Neural cell (in vitro differentiated cells): ENCODE data around the gene CHD1. TPM values are rescaled to one million over a fixed set of nuclear protein-coding genes. Genes with fewer than 3 reads are reported as not detected.

Experiments
- H2AFZ ChIP-seq: fragments of 200-600, 300-800 bp; sonication (generic), shearing (Covaris generic); 2 replicates; pipeline ENCODE4 v1.6.0; 2014; ENCODE audit warnings: low read depth, mild to moderate bottlenecking, antibody characterized with exemption, low read length, moderate library complexity
- H3F3A ChIP-seq: fragments of 200-600 bp; shearing (Covaris generic); 2 replicates; pipeline ENCODE4 v1.6.1; 2016; ENCODE audit warnings: mild to moderate bottlenecking, moderate library complexity, mixed read lengths, antibody characterized with exemption, low read length; ENCODE audit not compliant: insufficient read depth, poor library complexity, severe bottlenecking
- H3K27ac ChIP-seq: fragments of 200-600, 300-800 bp; sonication (generic), shearing (Covaris generic); 2 replicates; pipeline ENCODE4 v1.5.1; 2014; ENCODE audit warnings: mild to moderate bottlenecking, low read length, moderate library complexity
- H3K27me3 ChIP-seq: fragments of 300-800, 200-600 bp; sonication (generic), shearing (Covaris generic); 2 replicates; pipeline ENCODE4 v1.6.0; 2014; ENCODE audit warnings: mild to moderate bottlenecking, low read depth, low read length, moderate library complexity; ENCODE audit not compliant: insufficient read depth
- H3K36me3 ChIP-seq: fragments of 300-800, 200-600 bp; sonication (generic), shearing (Covaris generic); 2 replicates; pipeline ENCODE4 v1.5.1; 2014; ENCODE audit warnings: mild to moderate bottlenecking, antibody characterized with exemption, low read length, moderate library complexity; ENCODE audit not compliant: insufficient read depth
- H3K4me2 ChIP-seq: fragments of 300-800, 200-600 bp; sonication (generic), shearing (Covaris generic); 2 replicates; pipeline ENCODE4 v1.6.0; 2014; ENCODE audit warnings: mild to moderate bottlenecking, low read length
- H3K4me3 ChIP-seq: fragments of 300-800, 200-600 bp; sonication (generic), shearing (Covaris generic); 2 replicates; pipeline ENCODE4 v1.5.1; 2014; ENCODE audit warnings: mild to moderate bottlenecking, low read length, moderate library complexity
- H3K79me2 ChIP-seq: fragments of 200-600 bp; shearing (Covaris generic); replicated peaks from 2 replicates; pipeline ENCODE4 v1.6.0; 2014; ENCODE audit warnings: mild to moderate bottlenecking, low read length, moderate library complexity; ENCODE audit not compliant: insufficient read depth
- H3K9ac ChIP-seq: fragments of 300-800, 200-600 bp; sonication (generic), shearing (Covaris generic); 2 replicates; pipeline ENCODE4 v1.6.1; 2016; ENCODE audit warnings: mild to moderate bottlenecking, low read length, mixed read lengths
- H3K9me2 ChIP-seq: fragments of 200-600 bp; shearing (Covaris generic); 2 replicates; pipeline ENCODE4 v1.6.1; 2016; ENCODE audit warnings: mild to moderate bottlenecking, low read length, mixed read lengths; ENCODE audit not compliant: insufficient read depth
- H3K9me3 ChIP-seq: fragments of 200-600, 300-800 bp; sonication (generic), shearing (Covaris generic); 2 replicates; pipeline ENCODE4 v1.6.1; 2016; ENCODE audit warnings: mild to moderate bottlenecking, mixed run types, low read length, moderate library complexity, mixed read lengths
- H4K20me1 ChIP-seq: fragments of 200-600 bp; shearing (Covaris generic); 2 replicates; pipeline ENCODE4 v1.6.1; 2016; ENCODE audit warnings: mild to moderate bottlenecking, mixed run types; ENCODE audit not compliant: insufficient read depth
- EP300 ChIP-seq: fragments of 450-650 bp; conservative IDR thresholded peaks from 2 replicates; pipeline ENCODE4 v1.6.1; 2014; ENCODE audit warnings: antibody characterized with exemption, mild to moderate bottlenecking, moderate library complexity; ENCODE audit not compliant: poor library complexity, severe bottlenecking
- EZH2 ChIP-seq: fragments of 200-600, 300-800 bp; shearing (Covaris generic), sonication (generic); IDR thresholded peaks from 2 replicates; pipeline ENCODE4 v1.6.1; 2014; ENCODE audit warnings: antibody characterized with exemption, low read length, borderline replicate concordance, mild to moderate bottlenecking; ENCODE audit not compliant: insufficient read depth, poor library complexity, severe bottlenecking
- POLR2AphosphoS5 ChIP-seq: IDR thresholded peaks from 2 replicates; pipeline ENCODE4 v1.6.1; 2012
- REST ChIP-seq: IDR thresholded peaks from 2 replicates; pipeline ENCODE4 v1.6.1; 2012; ENCODE audit warnings: borderline replicate concordance
- SMC3 ChIP-seq: fragments of 450-650 bp; conservative IDR thresholded peaks from 2 replicates; pipeline ENCODE4 v1.6.1; 2014; ENCODE audit warnings: antibody characterized with exemption, mild to moderate bottlenecking, moderate library complexity; ENCODE audit not compliant: poor library complexity
- TAF1 ChIP-seq: IDR thresholded peaks from 2 replicates; pipeline ENCODE4 v1.6.1; 2012; ENCODE audit warnings: low read depth
- polyA plus RNA-seq: library from polyadenylated mRNA; depleted of rRNA; stranded (reverse); fragments of >200 nt; gene quantifications from 2 replicates; pipeline ENCODE4 v1.2.3, GENCODE V29; 2014
- TF ChIP-seq, protein P1 (sequence below): fragments of 450-650 bp; IDR thresholded peaks from 2 replicates; pipeline ENCODE4 v1.5.1; 2014; ENCODE audit warnings: antibody characterized with exemption, mild to moderate bottlenecking, moderate library complexity; ENCODE audit not compliant: poor library complexity, severe bottlenecking

Gene CHD1
- polyA plus RNA-seq, 1 donor from 2014 or later, result 64.5 TPM

- Histone ChIP-seq H3K4me3 (no peak overlapping the region), H3F3A (no peaks in the 10 kb centered on the region), H3K9me2 (no peaks in the 10 kb centered on the region), H3K4me2 (no peak overlapping the region), H3K79me2 (no peaks in the 10 kb centered on the region), H3K27me3 (no peaks in the 10 kb centered on the region), H4K20me1 (no peaks in the 10 kb centered on the region), H3K36me3 (no peaks in the 10 kb centered on the region), H2AFZ (no peak overlapping the region), H3K9me3 (no peaks in the 10 kb centered on the region), H3K27ac (no peak overlapping the region), H3K9ac (no peak overlapping the region)
- TF ChIP-seq, protein P1, sequence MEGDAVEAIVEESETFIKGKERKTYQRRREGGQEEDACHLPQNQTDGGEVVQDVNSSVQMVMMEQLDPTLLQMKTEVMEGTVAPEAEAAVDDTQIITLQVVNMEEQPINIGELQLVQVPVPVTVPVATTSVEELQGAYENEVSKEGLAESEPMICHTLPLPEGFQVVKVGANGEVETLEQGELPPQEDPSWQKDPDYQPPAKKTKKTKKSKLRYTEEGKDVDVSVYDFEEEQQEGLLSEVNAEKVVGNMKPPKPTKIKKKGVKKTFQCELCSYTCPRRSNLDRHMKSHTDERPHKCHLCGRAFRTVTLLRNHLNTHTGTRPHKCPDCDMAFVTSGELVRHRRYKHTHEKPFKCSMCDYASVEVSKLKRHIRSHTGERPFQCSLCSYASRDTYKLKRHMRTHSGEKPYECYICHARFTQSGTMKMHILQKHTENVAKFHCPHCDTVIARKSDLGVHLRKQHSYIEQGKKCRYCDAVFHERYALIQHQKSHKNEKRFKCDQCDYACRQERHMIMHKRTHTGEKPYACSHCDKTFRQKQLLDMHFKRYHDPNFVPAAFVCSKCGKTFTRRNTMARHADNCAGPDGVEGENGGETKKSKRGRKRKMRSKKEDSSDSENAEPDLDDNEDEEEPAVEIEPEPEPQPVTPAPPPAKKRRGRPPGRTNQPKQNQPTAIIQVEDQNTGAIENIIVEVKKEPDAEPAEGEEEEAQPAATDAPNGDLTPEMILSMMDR, result no peak
- TF ChIP-seq POLR2AphosphoS5 (no peak), SMC3 (no peak)
These were observed 9.7 kb upstream of the CHD1 start for GRCh38 chr5:98938464-98938863.

GRCh38 chr5:98936948-98937715 lies 8.3 kb upstream of the CHD1 start:
- Histone ChIP-seq H3K9ac (no peak overlapping the region), H3F3A (no peaks in the 10 kb centered on the region), H3K9me2 (no peaks in the 10 kb centered on the region), H3K4me2 (no peak overlapping the region), H3K36me3 (no peaks in the 10 kb centered on the region), H3K27ac (no peak overlapping the region), H4K20me1 (no peaks in the 10 kb centered on the region), H3K4me3 (no peak overlapping the region), H3K27me3 (no peaks in the 10 kb centered on the region), H3K79me2 (no peaks in the 10 kb centered on the region), H2AFZ (no peak overlapping the region), H3K9me3 (no peaks in the 10 kb centered on the region)
- TF ChIP-seq SMC3 (no peak), REST (no peak), TAF1 (no peak), EP300 (no peak), POLR2AphosphoS5 (no peak), EZH2 (no peak)

GRCh38 chr5:98935206-98935605 lies 6.4 kb upstream of the CHD1 start:
- Histone ChIP-seq H3F3A (no peaks in the 10 kb centered on the region), H3K36me3 (no peaks in the 10 kb centered on the region), H3K79me2 (peaks cover 6% of the 10 kb centered on the region), H3K4me3 (no peak overlapping the region), H4K20me1 (no peaks in the 10 kb centered on the region), H3K9me2 (no peaks in the 10 kb centered on the region), H3K27me3 (no peaks in the 10 kb centered on the region), H3K9ac (no peak overlapping the region), H3K4me2 (no peak overlapping the region), H3K27ac (no peak overlapping the region), H2AFZ (no peak overlapping the region), H3K9me3 (no peaks in the 10 kb centered on the region)
- TF ChIP-seq POLR2AphosphoS5, result no peak
- TF ChIP-seq TAF1, result no peak
- TF ChIP-seq, protein P1, result no peak
